Left lobe of liver (tissue), 2 donors: ENCODE results near the gene C1QTNF1. TPM values are rescaled to one million over a fixed set of nuclear protein-coding genes. Genes with fewer than 3 reads are reported as not detected.
A peak's percentile ranks its signal among the peaks of the same experiment; 100 is the strongest.
"Not testable (repeated sequence)": the region's sequence is repeated elsewhere in the genome, so short reads cannot be mapped to it uniquely, and the experiment has no call there.

Source experiments
- ATAC-seq: fragments of 200-7000 bp; cut with Tn5 transposase; one replicate; pipeline ENCODE4 v1.9.1; 2020; ENCODE audit warnings: mild to moderate bottlenecking, moderate library complexity
- DNase-seq: peaks from one replicate; pipeline ENCODE4 v3.0.0-alpha.2; 2020; ENCODE audit warnings: low spot score
- total RNA-seq: library from RNA; stranded (reverse); gene quantifications from one replicate; pipeline ENCODE4 v1.2.1, GENCODE V29; 2021
- donor health status: DM: no; HTN: no; CAD: no; lungs with moderate emphysema.
- donor health status: DM: no; HTN: yes; CAD: no.

Gene C1QTNF1
- total RNA-seq, 1 donor from 2014 or later: 15.5 TPM

DNA sequence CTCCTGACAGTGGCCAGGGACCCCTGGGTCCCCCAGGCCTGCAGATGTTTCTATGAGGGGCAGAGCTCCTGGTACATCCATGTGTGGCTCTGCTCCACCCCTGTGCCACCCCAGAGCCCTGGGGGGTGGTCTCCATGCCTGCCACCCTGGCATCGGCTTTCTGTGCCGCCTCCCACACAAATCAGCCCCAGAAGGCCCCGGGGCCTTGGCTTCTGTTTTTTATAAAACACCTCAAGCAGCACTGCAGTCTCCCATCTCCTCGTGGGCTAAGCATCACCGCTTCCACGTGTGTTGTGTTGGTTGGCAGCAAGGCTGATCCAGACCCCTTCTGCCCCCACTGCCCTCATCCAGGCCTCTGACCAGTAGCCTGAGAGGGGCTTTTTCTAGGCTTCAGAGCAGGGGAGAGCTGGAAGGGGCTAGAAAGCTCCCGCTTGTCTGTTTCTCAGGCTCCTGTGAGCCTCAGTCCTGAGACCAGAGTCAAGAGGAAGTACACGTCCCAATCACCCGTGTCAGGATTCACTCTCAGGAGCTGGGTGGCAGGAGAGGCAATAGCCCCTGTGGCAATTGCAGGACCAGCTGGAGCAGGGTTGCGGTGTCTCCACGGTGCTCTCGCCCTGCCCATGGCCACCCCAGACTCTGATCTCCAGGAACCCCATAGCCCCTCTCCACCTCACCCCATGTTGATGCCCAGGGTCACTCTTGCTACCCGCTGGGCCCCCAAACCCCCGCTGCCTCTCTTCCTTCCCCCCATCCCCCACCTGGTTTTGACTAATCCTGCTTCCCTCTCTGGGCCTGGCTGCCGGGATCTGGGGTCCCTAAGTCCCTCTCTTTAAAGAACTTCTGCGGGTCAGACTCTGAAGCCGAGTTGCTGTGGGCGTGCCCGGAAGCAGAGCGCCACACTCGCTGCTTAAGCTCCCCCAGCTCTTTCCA, 25.1 kb downstream of the C1QTNF1 start:
- DNase-seq (no peak), ATAC-seq (no peak)

DNA sequence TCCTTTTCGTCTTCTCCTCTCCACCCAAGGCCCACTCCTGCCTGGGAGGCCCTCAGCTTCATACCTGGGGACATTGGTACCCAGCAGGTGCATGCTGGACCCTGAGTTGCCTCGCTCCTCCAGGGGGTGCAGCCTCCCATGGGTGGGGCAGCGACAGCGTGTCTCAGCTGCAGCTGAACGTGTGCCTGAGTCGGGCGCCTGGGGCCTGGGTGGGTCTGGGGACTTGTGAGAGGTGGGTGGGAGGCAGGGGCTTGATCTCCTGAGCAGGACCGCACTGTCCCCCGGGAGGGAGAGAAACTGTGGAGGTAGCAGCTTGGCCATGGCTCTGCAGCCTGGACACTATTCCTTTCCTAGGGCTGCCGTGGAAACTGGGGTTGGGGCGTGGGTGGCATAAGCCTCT, 25.9 kb downstream of the C1QTNF1 start:
- ATAC-seq (no peak), DNase-seq (no peak)

DNA sequence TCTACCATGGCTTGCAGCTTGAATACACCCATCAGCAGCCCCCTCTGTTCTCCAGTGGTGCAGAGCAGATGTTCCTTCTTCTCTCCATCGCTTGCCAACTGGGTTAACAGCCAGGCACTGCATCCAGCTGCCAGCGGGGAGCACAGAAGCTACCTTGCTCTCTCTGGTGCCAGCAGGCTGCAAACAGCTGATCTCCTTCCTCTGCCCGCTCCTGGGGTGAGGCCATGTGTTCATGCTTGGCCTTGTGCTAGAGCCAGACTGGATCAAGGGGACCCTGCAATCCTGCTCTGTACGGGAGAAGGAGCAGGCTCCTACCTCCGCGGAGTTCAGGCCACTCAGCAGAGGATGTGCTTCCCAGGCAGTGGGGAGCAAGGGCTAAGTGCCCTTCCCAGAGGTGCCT, 26.6 kb downstream of the C1QTNF1 start:
- ATAC-seq: no peak

DNA sequence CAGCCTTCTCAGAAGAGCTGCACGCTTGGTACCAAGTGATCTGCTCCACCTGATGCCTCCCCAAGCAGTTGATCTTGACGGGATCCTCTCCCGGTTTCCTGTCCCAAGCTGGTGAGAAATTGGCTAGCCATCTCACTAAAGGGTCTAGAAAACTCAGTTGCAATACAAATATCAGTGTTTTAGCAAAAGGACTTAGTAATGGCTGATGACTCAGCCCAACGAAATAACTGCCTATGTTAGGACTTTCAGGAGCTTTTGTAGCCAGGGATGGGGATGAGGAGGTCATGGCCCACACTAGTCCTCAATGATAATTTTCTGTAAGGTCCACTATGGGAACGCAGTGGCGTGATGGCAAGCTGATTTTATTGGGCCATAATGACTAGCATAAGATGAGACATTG, 27.3 kb downstream of the C1QTNF1 start:
- DNase-seq (no peak), ATAC-seq (no peak)

More for the DNA sequence above, 26.6 kb downstream of the C1QTNF1 start:
- no peak for DNase-seq

DNA sequence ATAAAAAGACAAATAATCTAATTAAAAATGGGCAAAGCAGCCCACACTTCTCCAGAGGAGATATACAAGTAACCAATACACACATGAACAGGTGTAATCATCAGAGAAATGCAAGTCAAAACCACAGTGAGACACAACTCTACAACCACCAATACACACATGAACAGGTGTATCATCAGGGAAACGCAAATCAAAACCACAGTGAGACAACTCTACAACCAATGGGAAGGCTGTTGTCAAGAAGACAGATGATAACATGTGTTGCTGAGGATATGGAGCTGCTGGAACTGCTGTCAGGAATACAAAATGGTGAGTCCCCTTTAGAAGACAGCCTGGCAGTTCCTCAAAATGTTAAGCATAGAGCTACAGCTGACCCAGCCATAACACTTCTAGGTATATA, 28.2 kb downstream of the C1QTNF1 start:
- ATAC-seq (no peak), DNase-seq (no peak)

DNA sequence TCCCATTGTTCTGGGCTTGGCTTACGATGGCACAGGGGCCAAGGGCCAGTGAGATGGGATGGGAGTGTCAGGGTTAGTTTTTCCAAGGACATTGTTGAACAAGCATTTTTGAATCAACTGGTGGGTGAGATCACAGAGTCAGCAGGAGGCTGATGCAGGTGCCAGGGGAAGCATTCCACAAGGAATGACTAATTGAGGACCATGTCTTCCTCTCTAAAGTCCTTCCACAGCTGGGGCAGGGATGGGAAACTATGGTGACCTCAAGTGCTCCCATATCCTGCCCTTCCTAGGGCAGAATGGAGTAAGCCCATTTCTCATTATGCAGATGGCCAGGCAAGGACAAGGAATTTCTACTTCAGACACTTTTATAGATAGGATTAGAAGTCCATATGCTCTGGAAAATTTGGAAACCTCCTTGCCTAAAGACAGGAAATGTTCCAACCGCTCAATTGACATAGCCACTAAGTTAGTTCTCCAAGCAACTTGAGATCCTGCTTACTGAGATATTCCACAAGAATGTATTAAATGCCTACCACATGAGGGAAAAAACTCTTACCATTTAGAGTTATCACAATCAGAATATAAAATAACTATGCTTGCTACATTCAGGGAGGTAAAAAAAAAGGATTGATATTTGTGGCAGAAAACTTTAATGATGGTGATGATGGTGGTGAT, 29.4 kb downstream of the C1QTNF1 start:
- DNase-seq (no peak), ATAC-seq (no peak)

GRCh38 chr17:79054200-79054960, 30.4 kb downstream of the C1QTNF1 start:
- DNase-seq: no peak
- no peak for ATAC-seq

GRCh38 chr17:79055197-79055596, 31.2 kb downstream of the C1QTNF1 start:
- no peak for DNase-seq
- no peak for ATAC-seq

DNA sequence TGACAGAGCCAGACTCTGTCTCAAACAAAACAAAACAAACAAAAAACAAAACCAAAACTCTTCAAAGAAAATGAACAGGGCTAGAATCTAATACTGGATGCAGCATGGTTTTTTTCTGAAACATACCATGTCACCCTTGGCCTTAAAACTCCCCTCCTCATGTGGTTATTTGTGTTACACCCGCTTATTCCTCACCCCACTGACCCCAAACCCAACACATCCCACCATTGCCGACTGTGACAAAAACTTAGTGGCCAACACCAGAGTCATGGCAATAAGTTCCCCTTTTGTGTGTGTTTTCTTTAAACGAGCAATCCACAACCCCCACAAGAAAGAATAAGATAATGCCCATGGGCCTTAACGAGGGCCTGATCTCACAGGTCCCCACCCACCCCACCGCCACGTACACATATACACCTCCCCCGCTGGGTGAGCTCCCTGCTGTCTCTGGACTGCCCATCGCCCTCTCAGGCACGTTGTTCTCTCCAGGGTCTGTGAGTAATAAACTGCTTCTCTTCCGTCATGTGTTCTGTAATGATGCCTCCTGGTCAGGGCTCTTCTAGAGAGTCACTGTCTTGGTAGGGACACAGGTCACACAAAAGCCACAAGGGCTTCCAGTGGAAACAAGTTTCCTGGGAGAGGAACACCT, 33.9 kb downstream of the C1QTNF1 start:
- DNase-seq: no peak
- no peak for ATAC-seq

DNA sequence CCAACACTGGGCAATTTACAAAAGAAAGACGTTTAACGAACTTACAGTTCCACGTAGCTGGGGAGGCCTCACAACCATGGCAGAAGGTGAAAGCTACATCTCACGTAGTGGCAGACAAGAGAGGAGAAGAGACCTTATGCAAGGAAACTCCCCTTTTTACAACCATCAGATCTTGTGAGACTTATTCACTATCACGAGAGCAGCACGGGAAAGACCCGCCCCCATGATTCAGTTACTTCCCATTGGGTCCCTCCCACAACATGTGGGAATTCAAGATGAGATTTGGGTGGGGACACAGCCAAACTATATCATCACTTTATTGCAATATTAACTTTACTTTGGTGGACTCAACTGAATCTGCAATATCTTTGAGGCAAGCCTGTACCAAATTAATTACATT, 38.7 kb downstream of the C1QTNF1 start:
- ATAC-seq: no peak
- no peak for DNase-seq

DNA sequence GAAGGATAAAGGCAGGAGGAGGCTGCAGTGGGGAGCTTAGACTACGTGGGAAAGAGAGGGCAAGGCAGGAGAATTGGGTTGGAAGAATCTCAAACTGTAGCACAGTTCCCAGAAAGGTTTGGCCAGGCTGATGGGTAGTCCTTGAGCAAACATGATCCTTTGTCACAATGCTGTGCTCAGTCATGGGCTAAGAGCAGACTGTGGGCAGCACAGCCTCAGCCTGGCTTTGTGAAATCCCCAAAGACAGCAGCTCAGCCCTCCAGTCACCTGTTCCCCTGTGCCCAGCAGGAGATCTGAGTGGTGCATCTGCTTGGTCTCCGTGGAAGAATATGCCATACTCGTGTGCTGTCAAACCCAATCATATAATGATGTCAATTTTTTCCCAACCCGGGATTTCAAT, 40.1 kb downstream of the C1QTNF1 start:
- no peak for DNase-seq
- peak; percentile 62 for ATAC-seq

DNA sequence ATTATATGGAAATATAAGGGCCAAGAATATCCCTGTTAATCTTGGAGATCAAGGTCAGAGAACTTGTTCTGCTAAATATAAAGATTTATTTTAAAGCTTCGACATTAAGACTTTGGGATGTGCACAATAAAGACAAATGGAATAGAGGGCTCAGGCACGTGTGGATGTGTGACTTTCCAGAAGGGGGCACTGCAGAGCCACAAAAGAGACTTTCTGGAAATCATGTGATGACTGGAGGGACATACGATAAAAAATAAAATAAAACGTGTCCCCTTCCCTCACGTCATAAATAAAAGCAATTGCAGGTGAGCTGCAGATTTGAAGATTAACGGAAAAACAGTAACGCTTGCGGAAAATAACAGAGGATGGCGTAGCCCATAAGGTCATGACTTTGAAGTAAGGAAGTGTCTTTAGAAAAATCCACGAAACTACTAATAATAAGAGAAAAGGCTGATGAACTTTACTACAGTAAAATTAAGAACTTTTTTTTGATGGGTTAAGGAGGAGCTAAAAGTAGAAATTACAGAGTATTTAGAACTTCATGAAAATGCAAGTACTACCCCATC, 41.2 kb downstream of the C1QTNF1 start:
- DNase-seq: peak; percentile 48
- ATAC-seq: peak; percentile 74

GRCh38 chr17:79066963-79067362, 43.0 kb downstream of the C1QTNF1 start:
- ATAC-seq (peak; percentile 15), DNase-seq (no peak)

DNA sequence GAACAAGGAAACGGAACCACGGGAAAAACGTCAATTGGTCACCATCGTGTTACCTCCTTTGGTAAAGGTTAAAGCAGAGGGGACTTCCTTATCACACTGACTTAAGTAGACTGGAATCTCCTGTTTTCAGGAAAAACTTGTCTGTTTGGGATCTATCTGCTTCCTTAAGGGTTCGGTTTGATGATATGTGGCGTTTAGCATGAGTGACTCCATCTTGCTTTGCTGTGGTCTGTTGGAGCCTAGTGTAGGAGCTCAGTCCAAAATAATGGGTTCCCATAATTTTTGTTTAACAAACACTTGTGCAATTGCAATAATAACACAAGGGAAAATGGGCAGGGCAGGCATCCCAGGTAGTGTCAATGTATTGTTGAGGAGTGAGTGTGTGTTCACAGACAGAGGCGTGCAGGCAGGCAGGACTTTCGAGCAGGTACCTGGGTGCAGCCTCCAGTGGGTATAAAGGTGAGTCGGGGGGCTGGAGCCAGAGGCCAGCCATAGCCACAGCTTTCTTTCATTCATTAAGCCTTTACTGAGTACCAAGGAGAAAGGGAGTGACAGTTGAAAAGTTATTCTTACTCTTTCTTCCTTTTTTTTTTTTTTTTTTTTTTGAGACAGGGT, 46.4 kb downstream of the C1QTNF1 start:
- ATAC-seq (no peak), DNase-seq (no peak)

DNA sequence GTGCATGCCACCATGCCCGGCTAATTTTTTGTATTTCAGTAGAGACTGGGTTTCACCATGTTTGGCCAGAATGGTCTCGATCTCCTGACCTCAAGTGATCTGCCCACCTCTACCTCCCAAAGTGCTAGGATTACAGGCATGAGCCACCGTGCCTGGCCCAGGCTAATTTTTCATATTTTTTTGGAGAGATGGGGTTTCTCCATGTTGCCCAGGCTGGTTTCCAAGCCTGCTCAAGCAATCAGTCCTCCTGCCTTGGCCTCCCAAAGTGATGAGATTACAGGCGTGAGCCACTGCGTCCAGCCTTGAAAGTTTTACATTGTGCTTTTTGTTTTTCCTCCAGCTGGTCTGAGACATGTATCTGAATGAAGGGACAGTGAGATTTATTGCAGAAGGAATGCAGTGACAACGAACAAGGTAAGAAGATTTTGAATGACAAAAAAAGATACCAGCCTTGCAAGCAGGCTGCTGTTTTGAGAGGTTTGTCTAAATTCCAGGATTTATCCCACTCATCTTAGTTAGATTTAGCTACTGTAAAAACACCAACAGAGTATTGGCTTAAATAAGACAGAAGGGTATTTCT, 47.3 kb downstream of the C1QTNF1 start:
- DNase-seq (no peak), ATAC-seq (no peak)

GRCh38 chr17:79072544-79072943, 48.6 kb downstream of the C1QTNF1 start:
- ATAC-seq (no peak), DNase-seq (no peak)

- DNase-seq: no peak
- ATAC-seq: no peak
Observed at GRCh38 chr17:79073016-79073705, 49.2 kb downstream of the C1QTNF1 start.

DNA sequence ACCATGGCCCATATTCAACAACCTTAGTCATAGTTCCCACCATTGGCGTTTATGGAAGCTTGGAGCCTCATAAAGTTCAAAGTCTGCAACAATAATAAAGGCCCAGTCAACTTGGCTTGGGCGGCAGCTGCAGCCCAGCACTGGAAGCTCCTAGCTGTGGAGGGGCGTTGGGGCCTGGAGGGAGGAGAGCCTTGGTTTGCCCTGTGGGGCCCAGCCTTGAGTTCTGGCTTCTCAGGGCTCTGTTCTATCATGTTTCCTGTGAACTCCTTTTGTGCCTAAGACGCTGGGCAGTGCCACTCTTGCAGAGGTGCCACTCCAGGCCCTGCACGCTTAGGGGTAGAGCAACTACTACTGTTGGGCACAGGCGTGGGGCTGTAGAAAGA, 49.7 kb downstream of the C1QTNF1 start:
- no peak for DNase-seq
- ATAC-seq: no peak

- not testable (repeated sequence) for ATAC-seq, DNase-seq
Observed at GRCh38 chr17:79074121-79074648, 50.2 kb downstream of the C1QTNF1 start.
